ENCODE data around the gene IFT88.
"Not testable (repeated sequence)": the region's sequence is repeated elsewhere in the genome, so short reads cannot be mapped to it uniquely, and the experiment has no call there.

DNA sequence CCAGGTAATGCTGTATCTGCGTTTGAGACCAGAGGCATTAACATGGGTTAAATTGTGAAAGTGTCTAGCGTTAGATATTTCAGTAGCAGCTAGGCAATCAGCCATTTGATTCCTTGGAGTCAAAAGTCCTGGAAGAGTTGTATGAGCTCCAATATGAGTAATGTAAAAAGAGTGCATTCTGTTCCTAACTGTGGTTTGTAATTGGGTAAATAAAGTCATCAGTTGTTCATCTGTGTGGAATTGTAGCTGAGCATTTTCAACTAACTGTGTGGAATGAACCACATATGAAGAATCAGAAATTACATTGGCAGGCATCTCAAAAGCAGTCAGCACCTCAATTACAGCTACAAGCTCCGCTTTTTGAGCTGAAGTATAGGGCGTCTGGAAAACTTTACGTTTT is 114.5 kb downstream of the IFT88 start:
- TF ChIP-seq, protein P1, sequence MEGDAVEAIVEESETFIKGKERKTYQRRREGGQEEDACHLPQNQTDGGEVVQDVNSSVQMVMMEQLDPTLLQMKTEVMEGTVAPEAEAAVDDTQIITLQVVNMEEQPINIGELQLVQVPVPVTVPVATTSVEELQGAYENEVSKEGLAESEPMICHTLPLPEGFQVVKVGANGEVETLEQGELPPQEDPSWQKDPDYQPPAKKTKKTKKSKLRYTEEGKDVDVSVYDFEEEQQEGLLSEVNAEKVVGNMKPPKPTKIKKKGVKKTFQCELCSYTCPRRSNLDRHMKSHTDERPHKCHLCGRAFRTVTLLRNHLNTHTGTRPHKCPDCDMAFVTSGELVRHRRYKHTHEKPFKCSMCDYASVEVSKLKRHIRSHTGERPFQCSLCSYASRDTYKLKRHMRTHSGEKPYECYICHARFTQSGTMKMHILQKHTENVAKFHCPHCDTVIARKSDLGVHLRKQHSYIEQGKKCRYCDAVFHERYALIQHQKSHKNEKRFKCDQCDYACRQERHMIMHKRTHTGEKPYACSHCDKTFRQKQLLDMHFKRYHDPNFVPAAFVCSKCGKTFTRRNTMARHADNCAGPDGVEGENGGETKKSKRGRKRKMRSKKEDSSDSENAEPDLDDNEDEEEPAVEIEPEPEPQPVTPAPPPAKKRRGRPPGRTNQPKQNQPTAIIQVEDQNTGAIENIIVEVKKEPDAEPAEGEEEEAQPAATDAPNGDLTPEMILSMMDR (conservative IDR thresholded peaks at IDR 0.05): not testable (repeated sequence)
- not testable (repeated sequence) for TF ChIP-seq ZFX (IDR thresholded peaks at IDR 0.05)

Data from C4-2B (cell line).